GM10266 (cell line): ENCODE measurements around the gene ZNF8.

ENCODE experiments used
- DNase-seq: peaks from one replicate; pipeline ENCODE4 v3.0.0; 2012; ENCODE audit errors: extremely low spot score
- CTCF ChIP-seq: IDR thresholded peaks from 2 replicates; pipeline ENCODE4 v1.5.1; 2012; ENCODE audit warnings: mild to moderate bottlenecking, low read depth; ENCODE audit not compliant: control insufficient read depth, insufficient read depth; ENCODE audit errors: missing control alignments

Gene ZNF8

GRCh38 chr19:58261968-58262921 is 16.5 kb upstream of the ZNF8 start:
- TF ChIP-seq CTCF, result no peak

GRCh38 chr19:58262922-58263296 is 15.8 kb upstream of the ZNF8 start:
- TF ChIP-seq CTCF, result no peak
- DNase-seq, result no peak

More at GRCh38 chr19:58261968-58262921, 16.5 kb upstream of the ZNF8 start:
- DNase-seq, result no peak

- no peak for TF ChIP-seq CTCF
- DNase-seq, result no peak
Measured at GRCh38 chr19:58265100-58265499, 13.7 kb upstream of the ZNF8 start.

- no peak for DNase-seq
- no peak for TF ChIP-seq CTCF
Measured at GRCh38 chr19:58268344-58268743, 10.4 kb upstream of the ZNF8 start.

- DNase-seq, result no peak
- no peak for TF ChIP-seq CTCF
Measured at GRCh38 chr19:58274771-58275201, 4.0 kb upstream of the ZNF8 start.

GRCh38 chr19:58275564-58275963 is 3.2 kb upstream of the ZNF8 start:
- TF ChIP-seq CTCF, result no peak
- no peak for DNase-seq

GRCh38 chr19:58277197-58277596 is 1.6 kb upstream of the ZNF8 start:
- TF ChIP-seq CTCF, result no peak
- no peak for DNase-seq
